ENCODE results near the gene EXTL2. TPM values are rescaled to one million over a fixed set of nuclear protein-coding genes. Genes with fewer than 3 reads are reported as not detected.
"Not testable (repeated sequence)": the region's sequence is repeated elsewhere in the genome, so short reads cannot be mapped to it uniquely, and the experiment has no call there.

Gene EXTL2
- total RNA-seq, 1 experiment from 2014 or later: 50.6 TPM

GRCh38 chr1:100921110-100921706, 26.6 kb upstream of the EXTL2 start:
- no peaks in the 10 kb centered on the region for H3K9me3 ChIP-seq (replicated peaks)
- peaks cover 53% of the 10 kb centered on the region for H3K36me3 ChIP-seq
- no peaks in the 10 kb centered on the region; the same call in 1 of the 2 replicates for H3K4me1 ChIP-seq
- DNase-seq: peak in 1 of 2 experiments; percentile 80
- no peaks in the 10 kb centered on the region for H3K27me3 ChIP-seq
- H3K27ac ChIP-seq: no peak overlapping the region
- no peak overlapping the region for H3K4me3 ChIP-seq

- peaks cover 83% of the 10 kb centered on the region for H3K36me3 ChIP-seq
Observed at GRCh38 chr1:100912019-100912418, 17.4 kb upstream of the EXTL2 start.

GRCh38 chr1:100909018-100909417, 14.4 kb upstream of the EXTL2 start:
- no peak overlapping the region for H3K4me3 ChIP-seq
- peaks cover 85% of the 10 kb centered on the region for H3K36me3 ChIP-seq
- DNase-seq: no peak

More at GRCh38 chr1:100912019-100912418, 17.4 kb upstream of the EXTL2 start:
- H3K27me3 ChIP-seq: no peaks in the 10 kb centered on the region
- no peaks in the 10 kb centered on the region for H3K4me1 ChIP-seq
- H3K9me3 ChIP-seq (replicated peaks): no peaks in the 10 kb centered on the region
- H3K27ac ChIP-seq: no peak overlapping the region
- no peak overlapping the region for H3K4me3 ChIP-seq
- DNase-seq: no peak

GRCh38 chr1:100907887-100908286, 13.2 kb upstream of the EXTL2 start:
- DNase-seq: no peak
- H3K9me3 ChIP-seq (replicated peaks): peaks cover 5% of the 10 kb centered on the region; the same call in 1 of the 2 replicates
- H3K27me3 ChIP-seq: no peaks in the 10 kb centered on the region

More at GRCh38 chr1:100909018-100909417, 14.4 kb upstream of the EXTL2 start:
- peaks cover 5% of the 10 kb centered on the region; the same call in 1 of the 2 replicates for H3K9me3 ChIP-seq (replicated peaks)
- H3K27ac ChIP-seq: no peak overlapping the region
- no peaks in the 10 kb centered on the region for H3K27me3 ChIP-seq
- no peaks in the 10 kb centered on the region for H3K4me1 ChIP-seq

GRCh38 chr1:100905181-100905580, 10.5 kb upstream of the EXTL2 start:
- H3K27ac ChIP-seq: no peak overlapping the region
- no peaks in the 10 kb centered on the region for H3K4me1 ChIP-seq
- H3K36me3 ChIP-seq: peaks cover 82% of the 10 kb centered on the region
- H3K9me3 ChIP-seq (replicated peaks): peaks cover 5% of the 10 kb centered on the region; the same call in 1 of the 2 replicates
- no peaks in the 10 kb centered on the region for H3K27me3 ChIP-seq
- no peak for DNase-seq
- no peak overlapping the region for H3K4me3 ChIP-seq

More at GRCh38 chr1:100907887-100908286, 13.2 kb upstream of the EXTL2 start:
- Histone ChIP-seq H3K27ac (no peak overlapping the region), H3K36me3 (peaks cover 85% of the 10 kb centered on the region), H3K4me3 (no peak overlapping the region), H3K4me1 (no peaks in the 10 kb centered on the region)

GRCh38 chr1:100904528-100904927, 9.9 kb upstream of the EXTL2 start:
- Histone ChIP-seq H3K36me3 (peaks cover 79% of the 10 kb centered on the region), H3K27ac (no peak overlapping the region), H3K4me1 (no peaks in the 10 kb centered on the region), H3K27me3 (no peaks in the 10 kb centered on the region), H3K9me3 (replicated peaks) (peaks cover 5% of the 10 kb centered on the region; the same call in 1 of the 2 replicates), H3K4me3 (no peak overlapping the region)
- DNase-seq: no peak

- Histone ChIP-seq H3K27ac (no peak overlapping the region), H3K36me3 (peaks cover 73% of the 10 kb centered on the region), H3K27me3 (no peaks in the 10 kb centered on the region), H3K9me3 (replicated peaks) (peaks cover 5% of the 10 kb centered on the region; the same call in 1 of the 2 replicates), H3K4me1 (no peaks in the 10 kb centered on the region), H3K4me3 (no peak overlapping the region)
- DNase-seq: no peak
Observed at GRCh38 chr1:100903777-100904176, 9.1 kb upstream of the EXTL2 start.

GRCh38 chr1:100902365-100902764, 7.7 kb upstream of the EXTL2 start:
- Histone ChIP-seq H3K36me3 (peaks cover 64% of the 10 kb centered on the region), H3K27ac (no peak overlapping the region), H3K4me1 (no peaks in the 10 kb centered on the region), H3K9me3 (replicated peaks) (peaks cover 5% of the 10 kb centered on the region; the same call in 1 of the 2 replicates), H3K27me3 (no peaks in the 10 kb centered on the region), H3K4me3 (no peak overlapping the region)
- DNase-seq: no peak

- DNase-seq: peak; percentile 29 to 52
- peak overlapping the region; percentile 90 for H3K27ac ChIP-seq
- no peaks in the 10 kb centered on the region for H3K4me1 ChIP-seq
- no peaks in the 10 kb centered on the region for H3K27me3 ChIP-seq
- H3K9me3 ChIP-seq (replicated peaks): no peaks in the 10 kb centered on the region
- H3K4me3 ChIP-seq: peak overlapping the region; percentile 87
- peaks cover 19% of the 10 kb centered on the region for H3K36me3 ChIP-seq
Observed at GRCh38 chr1:100896481-100896982, 1.9 kb upstream of the EXTL2 start.

- peak; percentile 96 to 97 for DNase-seq
- peak within 1 kb of the TSS; percentile 87 for H3K4me3 ChIP-seq
- no peaks in the 10 kb centered on the region for H3K27me3 ChIP-seq
- peaks cover 12% of the 10 kb centered on the region for H3K36me3 ChIP-seq
- H3K9me3 ChIP-seq (replicated peaks): no peaks in the 10 kb centered on the region
- no peaks in the 10 kb centered on the region for H3K4me1 ChIP-seq
- peak within 1 kb of the TSS; percentile 90 for H3K27ac ChIP-seq
Observed at GRCh38 chr1:100895540-100896480, 1.2 kb upstream of the EXTL2 start, which contains the start of gene SLC30A7. SLC30A7 (plus strand) TSS chr1:100896090; CDS start chr1:100896263, 173 bp downstream.

- Histone ChIP-seq H3K27me3 (no peaks in the 10 kb centered on the region), H3K36me3 (peaks cover 8% of the 10 kb centered on the region), H3K4me1 (no peaks in the 10 kb centered on the region), H3K27ac (no peak overlapping the region; the same call in 1 of the 2 replicates), H3K9me3 (replicated peaks) (0 out of 2 replicates have a peak, but pooled peaks cover 11% of the 10 kb centered on the region), H3K4me3 (peak overlapping the region; percentile 87)
- DNase-seq: no peak
Observed at GRCh38 chr1:100893718-100894117, 924 bp downstream of the EXTL2 start.

GRCh38 chr1:100892554-100892953, 2.1 kb downstream of the EXTL2 start:
- 0 out of 2 replicates have a peak, but pooled peaks cover 13% of the 10 kb centered on the region for H3K9me3 ChIP-seq (replicated peaks)
- H3K4me3 ChIP-seq: no peak overlapping the region

GRCh38 chr1:100891380-100891779, 3.3 kb downstream of the EXTL2 start:
- H3K4me3 ChIP-seq: no peak overlapping the region
- H3K4me1 ChIP-seq: no peaks in the 10 kb centered on the region
- no peak overlapping the region for H3K27ac ChIP-seq
- DNase-seq: no peak
- H3K27me3 ChIP-seq: no peaks in the 10 kb centered on the region
- 0 out of 2 replicates have a peak, but pooled peaks cover 13% of the 10 kb centered on the region for H3K9me3 ChIP-seq (replicated peaks)
- peaks cover 11% of the 10 kb centered on the region for H3K36me3 ChIP-seq

More at GRCh38 chr1:100892554-100892953, 2.1 kb downstream of the EXTL2 start:
- no peak for DNase-seq
- H3K27me3 ChIP-seq: no peaks in the 10 kb centered on the region
- H3K36me3 ChIP-seq: peaks cover 6% of the 10 kb centered on the region
- H3K4me1 ChIP-seq: no peaks in the 10 kb centered on the region
- no peak overlapping the region for H3K27ac ChIP-seq

GRCh38 chr1:100889869-100890482, 4.7 kb downstream of the EXTL2 start:
- H3K4me1 ChIP-seq, H3K27me3 ChIP-seq, H3K4me3 ChIP-seq, H3K27ac ChIP-seq, DNase-seq: not testable (repeated sequence)
- Histone ChIP-seq H3K9me3 (replicated peaks) (0 out of 2 replicates have a peak, but pooled peaks cover 13% of the 10 kb centered on the region), H3K36me3 (peaks cover 11% of the 10 kb centered on the region)

All from SJCRH30 (cell line).